ENCODE measurements around the gene CCDC183. TPM values are rescaled to one million over a fixed set of nuclear protein-coding genes. Genes with fewer than 3 reads are reported as not detected.

Gene CCDC183
- total and polyA plus RNA-seq, 4 donors, result 0.20 to 1.8 (median 1.0) TPM

DNA sequence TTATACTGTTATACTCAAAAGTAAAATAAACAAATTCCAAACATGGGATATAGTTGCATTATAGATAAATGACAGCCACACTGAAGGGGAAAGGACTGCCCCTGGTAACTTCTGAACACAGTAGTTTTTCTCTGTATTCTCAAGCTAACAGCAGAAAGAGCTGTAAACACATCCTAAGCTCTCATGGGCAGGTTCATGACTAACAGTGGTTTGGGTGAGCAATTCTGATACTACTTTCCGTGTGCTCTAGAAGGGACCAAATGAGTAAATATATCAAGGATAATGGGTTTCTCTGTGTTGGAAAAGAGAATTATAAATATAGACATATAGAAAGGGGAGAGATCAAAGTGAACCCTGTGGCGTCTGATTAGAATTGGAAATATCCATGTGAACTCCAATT is 45.6 kb upstream of the CCDC183 start (continued):
- TF ChIP-seq TAF1 (conservative IDR thresholded peaks at IDR 0.05), result no peak
- TF ChIP-seq, protein P1, sequence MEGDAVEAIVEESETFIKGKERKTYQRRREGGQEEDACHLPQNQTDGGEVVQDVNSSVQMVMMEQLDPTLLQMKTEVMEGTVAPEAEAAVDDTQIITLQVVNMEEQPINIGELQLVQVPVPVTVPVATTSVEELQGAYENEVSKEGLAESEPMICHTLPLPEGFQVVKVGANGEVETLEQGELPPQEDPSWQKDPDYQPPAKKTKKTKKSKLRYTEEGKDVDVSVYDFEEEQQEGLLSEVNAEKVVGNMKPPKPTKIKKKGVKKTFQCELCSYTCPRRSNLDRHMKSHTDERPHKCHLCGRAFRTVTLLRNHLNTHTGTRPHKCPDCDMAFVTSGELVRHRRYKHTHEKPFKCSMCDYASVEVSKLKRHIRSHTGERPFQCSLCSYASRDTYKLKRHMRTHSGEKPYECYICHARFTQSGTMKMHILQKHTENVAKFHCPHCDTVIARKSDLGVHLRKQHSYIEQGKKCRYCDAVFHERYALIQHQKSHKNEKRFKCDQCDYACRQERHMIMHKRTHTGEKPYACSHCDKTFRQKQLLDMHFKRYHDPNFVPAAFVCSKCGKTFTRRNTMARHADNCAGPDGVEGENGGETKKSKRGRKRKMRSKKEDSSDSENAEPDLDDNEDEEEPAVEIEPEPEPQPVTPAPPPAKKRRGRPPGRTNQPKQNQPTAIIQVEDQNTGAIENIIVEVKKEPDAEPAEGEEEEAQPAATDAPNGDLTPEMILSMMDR (IDR thresholded peaks at IDR 0.05; ENCODE audit: low read depth, low read length, missing input control), result no peak
- TF ChIP-seq YY1 (IDR thresholded peaks at IDR 0.05), result no peak
- TF ChIP-seq, protein P2, sequence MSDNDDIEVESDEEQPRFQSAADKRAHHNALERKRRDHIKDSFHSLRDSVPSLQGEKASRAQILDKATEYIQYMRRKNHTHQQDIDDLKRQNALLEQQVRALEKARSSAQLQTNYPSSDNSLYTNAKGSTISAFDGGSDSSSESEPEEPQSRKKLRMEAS (IDR thresholded peaks at IDR 0.05), result no peak
- TF ChIP-seq RXRA (IDR thresholded peaks at IDR 0.05), result no peak

DNA sequence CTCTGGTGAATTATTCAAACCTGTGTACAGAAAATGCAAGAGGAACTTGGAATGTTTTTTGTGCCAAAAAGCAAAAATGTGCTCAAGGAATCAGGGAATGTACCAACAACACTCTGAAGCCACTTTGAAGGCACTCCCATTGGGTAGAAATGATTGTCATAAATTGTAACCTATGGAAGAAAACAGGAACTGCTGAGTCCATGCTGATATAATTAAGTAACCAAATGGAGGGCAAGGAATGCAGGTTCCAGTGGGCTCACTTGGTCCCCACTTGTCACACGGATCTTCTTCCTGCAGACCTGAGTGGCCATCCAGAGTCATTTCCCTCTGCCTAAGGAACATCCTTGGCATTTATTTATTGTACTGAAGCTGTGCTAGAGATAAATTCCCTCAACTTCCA is 44.9 kb upstream of the CCDC183 start:
- Histone ChIP-seq H3K9me3 (ENCODE audit: control insufficient read depth in 4 of 4, low read length in 3 of 4) (peaks cover 0 to 10% (median 1%) of the 10 kb centered on the region in 4 donors), H3K27ac (ENCODE audit: low read depth in 1 of 2, low read length in 2 of 2) (no peak overlapping the region), H3K9ac (ENCODE audit: low read depth in 1 of 2, low read length in 2 of 2) (no peak overlapping the region), H3K27me3 (ENCODE audit: control insufficient read depth in 4 of 4, insufficient read depth in 4 of 4, low read length in 3 of 4) (no peaks in the 10 kb centered on the region), H3K36me3 (ENCODE audit: control insufficient read depth in 4 of 4, insufficient read depth in 3 of 4, low read depth in 1 of 4, low read length in 3 of 4) (no peaks in the 10 kb centered on the region), H3K4me3 (ENCODE audit: low read depth in 1 of 3, low read length in 3 of 3) (no peak overlapping the region), H3K4me1 (ENCODE audit: control insufficient read depth in 4 of 4, insufficient read depth in 4 of 4, low read length in 3 of 4) (no peaks in the 10 kb centered on the region)
- TF ChIP-seq, protein P3, sequence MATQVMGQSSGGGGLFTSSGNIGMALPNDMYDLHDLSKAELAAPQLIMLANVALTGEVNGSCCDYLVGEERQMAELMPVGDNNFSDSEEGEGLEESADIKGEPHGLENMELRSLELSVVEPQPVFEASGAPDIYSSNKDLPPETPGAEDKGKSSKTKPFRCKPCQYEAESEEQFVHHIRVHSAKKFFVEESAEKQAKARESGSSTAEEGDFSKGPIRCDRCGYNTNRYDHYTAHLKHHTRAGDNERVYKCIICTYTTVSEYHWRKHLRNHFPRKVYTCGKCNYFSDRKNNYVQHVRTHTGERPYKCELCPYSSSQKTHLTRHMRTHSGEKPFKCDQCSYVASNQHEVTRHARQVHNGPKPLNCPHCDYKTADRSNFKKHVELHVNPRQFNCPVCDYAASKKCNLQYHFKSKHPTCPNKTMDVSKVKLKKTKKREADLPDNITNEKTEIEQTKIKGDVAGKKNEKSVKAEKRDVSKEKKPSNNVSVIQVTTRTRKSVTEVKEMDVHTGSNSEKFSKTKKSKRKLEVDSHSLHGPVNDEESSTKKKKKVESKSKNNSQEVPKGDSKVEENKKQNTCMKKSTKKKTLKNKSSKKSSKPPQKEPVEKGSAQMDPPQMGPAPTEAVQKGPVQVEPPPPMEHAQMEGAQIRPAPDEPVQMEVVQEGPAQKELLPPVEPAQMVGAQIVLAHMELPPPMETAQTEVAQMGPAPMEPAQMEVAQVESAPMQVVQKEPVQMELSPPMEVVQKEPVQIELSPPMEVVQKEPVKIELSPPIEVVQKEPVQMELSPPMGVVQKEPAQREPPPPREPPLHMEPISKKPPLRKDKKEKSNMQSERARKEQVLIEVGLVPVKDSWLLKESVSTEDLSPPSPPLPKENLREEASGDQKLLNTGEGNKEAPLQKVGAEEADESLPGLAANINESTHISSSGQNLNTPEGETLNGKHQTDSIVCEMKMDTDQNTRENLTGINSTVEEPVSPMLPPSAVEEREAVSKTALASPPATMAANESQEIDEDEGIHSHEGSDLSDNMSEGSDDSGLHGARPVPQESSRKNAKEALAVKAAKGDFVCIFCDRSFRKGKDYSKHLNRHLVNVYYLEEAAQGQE (IDR thresholded peaks at IDR 0.05), result no peak
- TF ChIP-seq FOXA2 (IDR thresholded peaks at IDR 0.05) (no peak), TAF1 (conservative IDR thresholded peaks at IDR 0.05) (no peak), JUND (IDR thresholded peaks at IDR 0.05) (no peak), EGR1 (IDR thresholded peaks at IDR 0.05; ENCODE audit: low read depth in 2 of 2) (no peak), FOXA1 (IDR thresholded peaks at IDR 0.05) (no peak), HNF4G (IDR thresholded peaks at IDR 0.05) (no peak), YY1 (IDR thresholded peaks at IDR 0.05) (no peak), RAD21 (IDR thresholded peaks at IDR 0.05) (no peak), SP1 (IDR thresholded peaks at IDR 0.05) (no peak), GABPA (IDR thresholded peaks at IDR 0.05 in 1 of 2, conservative IDR thresholded peaks at IDR 0.05 in 1 of 2) (no peak), NR2F2 (IDR thresholded peaks at IDR 0.05) (no peak), RXRA (IDR thresholded peaks at IDR 0.05) (no peak), HNF4A (conservative IDR thresholded peaks at IDR 0.05) (no peak)
- TF ChIP-seq, protein P4, sequence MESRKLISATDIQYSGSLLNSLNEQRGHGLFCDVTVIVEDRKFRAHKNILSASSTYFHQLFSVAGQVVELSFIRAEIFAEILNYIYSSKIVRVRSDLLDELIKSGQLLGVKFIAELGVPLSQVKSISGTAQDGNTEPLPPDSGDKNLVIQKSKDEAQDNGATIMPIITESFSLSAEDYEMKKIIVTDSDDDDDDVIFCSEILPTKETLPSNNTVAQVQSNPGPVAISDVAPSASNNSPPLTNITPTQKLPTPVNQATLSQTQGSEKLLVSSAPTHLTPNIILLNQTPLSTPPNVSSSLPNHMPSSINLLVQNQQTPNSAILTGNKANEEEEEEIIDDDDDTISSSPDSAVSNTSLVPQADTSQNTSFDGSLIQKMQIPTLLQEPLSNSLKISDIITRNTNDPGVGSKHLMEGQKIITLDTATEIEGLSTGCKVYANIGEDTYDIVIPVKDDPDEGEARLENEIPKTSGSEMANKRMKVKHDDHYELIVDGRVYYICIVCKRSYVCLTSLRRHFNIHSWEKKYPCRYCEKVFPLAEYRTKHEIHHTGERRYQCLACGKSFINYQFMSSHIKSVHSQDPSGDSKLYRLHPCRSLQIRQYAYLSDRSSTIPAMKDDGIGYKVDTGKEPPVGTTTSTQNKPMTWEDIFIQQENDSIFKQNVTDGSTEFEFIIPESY (IDR thresholded peaks at IDR 0.05), result no peak
- TF ChIP-seq, protein P5, sequence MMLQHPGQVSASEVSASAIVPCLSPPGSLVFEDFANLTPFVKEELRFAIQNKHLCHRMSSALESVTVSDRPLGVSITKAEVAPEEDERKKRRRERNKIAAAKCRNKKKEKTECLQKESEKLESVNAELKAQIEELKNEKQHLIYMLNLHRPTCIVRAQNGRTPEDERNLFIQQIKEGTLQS (IDR thresholded peaks at IDR 0.05), result no peak
- TF ChIP-seq, protein P2 (IDR thresholded peaks at IDR 0.05), result no peak
- WGBS, result 84% methylated on average over 1 of the region's 1 CpG
- DNase-seq (ENCODE audit: low spot score), result no peak
